Measurements from ENCODE around the gene CYREN. TPM values are rescaled to one million over a fixed set of nuclear protein-coding genes. Genes with fewer than 3 reads are reported as not detected.

CYREN gene
- total RNA-seq, 2 donors from 2014 or later = 33.4 to 44.5 TPM

- no peaks in the 10 kb centered on the region for H3K9me3 Mint-ChIP-seq
- H3K4me3 Mint-ChIP-seq = no peak overlapping the region
- DNase-seq = no peak
- H3K27ac Mint-ChIP-seq = no peak overlapping the region
- peaks cover 4% of the 10 kb centered on the region for H3K4me1 Mint-ChIP-seq (ENCODE audit: low read depth)
- ATAC-seq (replicated peaks in 1 of 2) = no peak
- no peaks in the 10 kb centered on the region for H3K27me3 Mint-ChIP-seq (ENCODE audit: low read depth)
- H3K36me3 Mint-ChIP-seq (ENCODE audit: insufficient read depth in 2 of 2) = peaks cover 0 to 4% of the 10 kb centered on the region in 2 donors
These were observed 22.5 kb upstream of the CYREN start for GRCh38 chr7:135192914-135193536.

DNA sequence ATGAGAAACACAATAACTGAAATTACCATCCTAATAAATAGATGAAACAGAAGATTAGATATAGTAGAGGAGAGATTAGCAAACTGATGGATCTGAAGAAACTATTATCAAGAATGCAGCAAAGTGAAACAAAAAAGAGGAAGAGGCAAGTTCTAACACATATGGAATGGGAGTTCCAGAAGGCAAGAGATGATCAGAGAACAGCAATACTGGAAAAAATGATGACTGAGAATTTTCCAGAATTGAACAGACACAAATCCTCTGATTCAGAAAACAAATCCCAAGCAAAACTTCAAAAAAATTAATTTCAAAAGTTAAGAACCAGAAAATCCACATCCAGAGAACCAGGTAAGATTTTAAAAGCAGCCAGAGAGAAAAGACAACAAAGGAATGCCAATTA is 20.2 kb upstream of the CYREN start:
- no peak for ATAC-seq (replicated peaks in 1 of 2)
- Mint-ChIP-seq H3K9me3 (no peaks in the 10 kb centered on the region), H3K27me3 (ENCODE audit: low read depth) (no peaks in the 10 kb centered on the region), H3K36me3 (ENCODE audit: insufficient read depth in 2 of 2) (peaks cover 0 to 7% of the 10 kb centered on the region in 2 donors), H3K27ac (peak overlapping the region; percentile 61), H3K4me1 (ENCODE audit: low read depth) (peaks cover 14% of the 10 kb centered on the region), H3K4me3 (no peak overlapping the region)
- no peak for DNase-seq

- Mint-ChIP-seq H3K36me3 (ENCODE audit: insufficient read depth in 2 of 2) (peaks cover 0 to 12% of the 10 kb centered on the region in 2 donors), H3K27me3 (ENCODE audit: low read depth) (no peaks in the 10 kb centered on the region), H3K4me1 (ENCODE audit: low read depth) (peaks cover 14% of the 10 kb centered on the region), H3K4me3 (no peak overlapping the region), H3K27ac (no peak overlapping the region), H3K9me3 (no peaks in the 10 kb centered on the region)
- ATAC-seq (replicated peaks in 1 of 2) (no peak), DNase-seq (no peak)
These were observed 19.5 kb upstream of the CYREN start for GRCh38 chr7:135189961-135190360.

- Mint-ChIP-seq H3K4me1 (ENCODE audit: low read depth) (peaks cover 14% of the 10 kb centered on the region), H3K27ac (no peak overlapping the region), H3K36me3 (ENCODE audit: insufficient read depth in 2 of 2) (peaks cover 1 to 16% of the 10 kb centered on the region in 2 donors), H3K27me3 (ENCODE audit: low read depth) (no peaks in the 10 kb centered on the region), H3K9me3 (no peaks in the 10 kb centered on the region), H3K4me3 (no peak overlapping the region)
- DNase-seq (no peak), ATAC-seq (replicated peaks in 1 of 2) (no peak)
These were observed 18.7 kb upstream of the CYREN start for GRCh38 chr7:135189221-135189662.

GRCh38 chr7:135188298-135188984 is 17.9 kb upstream of the CYREN start:
- no peaks in the 10 kb centered on the region for H3K27me3 Mint-ChIP-seq (ENCODE audit: low read depth)
- no peak for ATAC-seq (replicated peaks in 1 of 2)
- no peaks in the 10 kb centered on the region for H3K9me3 Mint-ChIP-seq
- DNase-seq = no peak
- H3K4me1 Mint-ChIP-seq (ENCODE audit: low read depth) = peaks cover 14% of the 10 kb centered on the region
- no peak overlapping the region for H3K27ac Mint-ChIP-seq
- peaks cover 4 to 22% of the 10 kb centered on the region in 2 donors for H3K36me3 Mint-ChIP-seq (ENCODE audit: insufficient read depth in 2 of 2)
- H3K4me3 Mint-ChIP-seq = no peak overlapping the region

- ATAC-seq (replicated peaks in 1 of 2) (peak; percentile 86), DNase-seq (peak; percentile 57)
- H3K27me3 Mint-ChIP-seq (ENCODE audit: low read depth) = no peaks in the 10 kb centered on the region
- peaks cover 0 to 2% of the 10 kb centered on the region in 2 donors for H3K9me3 Mint-ChIP-seq
- H3K36me3 Mint-ChIP-seq (ENCODE audit: insufficient read depth in 2 of 2) = peaks cover 13 to 31% of the 10 kb centered on the region in 2 donors
- peaks cover 14% of the 10 kb centered on the region for H3K4me1 Mint-ChIP-seq (ENCODE audit: low read depth)
- peak overlapping the region; percentile 66 for H3K27ac Mint-ChIP-seq
- H3K4me3 Mint-ChIP-seq = peak overlapping the region; percentile 40 to 47
These were observed 16.3 kb upstream of the CYREN start for GRCh38 chr7:135186841-135187253.

DNA sequence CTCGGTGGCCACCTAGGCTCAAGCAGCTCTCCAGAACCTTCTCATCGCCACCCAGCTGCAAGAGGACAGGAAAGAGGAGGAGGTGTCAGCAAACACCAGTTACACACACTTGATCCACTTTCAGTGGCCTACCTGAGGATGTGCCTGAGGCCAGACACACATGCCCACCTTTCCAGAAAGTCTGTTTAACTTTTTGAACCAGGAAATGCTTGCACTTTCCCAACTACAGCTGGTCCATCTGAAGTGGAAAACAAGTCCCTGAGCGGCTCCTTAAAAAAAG is 15.7 kb upstream of the CYREN start:
- H3K27ac Mint-ChIP-seq = no peak overlapping the region
- peaks cover 18 to 37% of the 10 kb centered on the region in 2 donors for H3K36me3 Mint-ChIP-seq (ENCODE audit: insufficient read depth in 2 of 2)
- no peaks in the 10 kb centered on the region for H3K27me3 Mint-ChIP-seq (ENCODE audit: low read depth)
- ATAC-seq (replicated peaks in 1 of 2) = peak in 1 of 2 donors; percentile 13
- H3K4me3 Mint-ChIP-seq = peak overlapping the region in 1 of 2 donors; percentile 40
- DNase-seq = no peak
- peaks cover 4 to 6% of the 10 kb centered on the region in 2 donors for H3K9me3 Mint-ChIP-seq
- H3K4me1 Mint-ChIP-seq (ENCODE audit: low read depth) = peaks cover 14% of the 10 kb centered on the region

DNA sequence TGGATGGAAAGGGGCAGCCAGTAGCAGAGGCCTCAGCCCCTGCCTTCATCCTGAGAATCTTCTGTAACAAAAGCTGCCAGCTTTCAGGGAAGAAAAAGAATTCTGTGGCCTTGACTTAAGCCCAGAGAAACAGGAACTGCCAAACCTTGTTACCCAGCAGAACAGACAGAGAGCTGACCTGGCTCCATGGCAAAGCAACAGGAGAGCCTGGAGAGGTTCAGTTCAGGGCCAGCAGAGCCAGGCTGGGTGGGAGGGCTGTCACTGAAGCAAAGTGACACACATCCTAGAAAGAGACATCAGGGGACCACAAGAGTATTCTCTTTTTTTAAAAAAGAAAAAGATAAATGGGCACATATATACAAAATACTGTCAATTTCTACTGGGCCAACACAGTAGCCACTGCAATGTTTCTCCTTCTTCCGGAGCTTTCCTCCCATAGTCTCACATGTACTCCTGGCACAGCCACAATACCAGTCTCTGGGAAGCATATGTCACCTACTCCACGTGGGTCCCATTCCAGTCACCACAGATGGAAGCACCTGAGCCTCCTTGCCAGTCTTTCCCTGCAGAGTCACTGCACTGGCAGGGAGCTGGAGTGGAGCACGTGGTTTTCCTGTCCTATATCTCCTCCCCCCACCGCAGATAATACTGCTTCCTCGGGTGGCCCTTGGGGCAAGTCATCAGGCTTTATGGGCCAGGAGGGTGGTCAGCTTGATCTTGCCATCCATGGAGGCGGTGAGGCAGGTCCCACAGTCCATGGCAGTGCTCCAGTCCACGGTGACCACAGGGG is 15.2 kb upstream of the CYREN start:
- ATAC-seq (replicated peaks in 1 of 2) (no peak), DNase-seq (no peak)
- Mint-ChIP-seq H3K36me3 (ENCODE audit: insufficient read depth in 2 of 2) (peaks cover 18 to 39% of the 10 kb centered on the region in 2 donors), H3K4me1 (ENCODE audit: low read depth) (peaks cover 14% of the 10 kb centered on the region), H3K27ac (peak overlapping the region; percentile 20), H3K27me3 (ENCODE audit: low read depth) (no peaks in the 10 kb centered on the region), H3K9me3 (peaks cover 6% of the 10 kb centered on the region in 2 donors), H3K4me3 (no peak overlapping the region)

DNA sequence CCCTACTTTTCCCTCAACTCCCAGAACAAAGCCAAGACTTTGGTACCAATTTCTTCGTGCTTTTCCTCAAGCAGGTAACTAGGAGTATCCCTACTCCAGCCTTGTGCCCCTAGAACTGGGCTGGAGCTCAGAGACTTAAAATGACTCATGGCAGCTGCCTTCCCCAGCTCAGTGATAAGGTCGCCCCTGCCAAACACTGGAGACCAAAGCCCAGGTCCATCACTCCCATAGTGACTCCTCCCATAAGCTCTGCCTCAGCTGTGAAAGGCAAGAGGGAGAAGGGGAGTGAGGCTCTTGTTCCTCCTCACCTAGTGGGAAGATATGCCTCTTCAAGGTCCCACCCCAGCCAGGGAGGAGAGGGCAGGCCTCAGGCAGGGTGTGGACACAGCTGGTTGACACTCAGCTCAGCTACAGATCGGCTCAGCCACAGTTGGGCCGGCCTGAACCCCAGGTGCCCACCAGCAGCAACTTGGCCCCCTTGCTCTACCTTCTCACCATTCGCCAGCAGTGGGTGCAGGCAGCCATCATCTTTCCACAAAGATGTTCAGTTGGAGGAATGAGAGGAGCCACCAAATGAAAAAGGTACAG is 13.8 kb upstream of the CYREN start:
- Mint-ChIP-seq H3K27ac (no peak overlapping the region), H3K27me3 (ENCODE audit: low read depth) (no peaks in the 10 kb centered on the region), H3K4me3 (no peak overlapping the region), H3K4me1 (ENCODE audit: low read depth) (peaks cover 19% of the 10 kb centered on the region), H3K36me3 (ENCODE audit: insufficient read depth in 2 of 2) (peaks cover 23 to 46% of the 10 kb centered on the region in 2 donors), H3K9me3 (peaks cover 9 to 10% of the 10 kb centered on the region in 2 donors)
- ATAC-seq (replicated peaks in 1 of 2) (no peak), DNase-seq (no peak)

DNA sequence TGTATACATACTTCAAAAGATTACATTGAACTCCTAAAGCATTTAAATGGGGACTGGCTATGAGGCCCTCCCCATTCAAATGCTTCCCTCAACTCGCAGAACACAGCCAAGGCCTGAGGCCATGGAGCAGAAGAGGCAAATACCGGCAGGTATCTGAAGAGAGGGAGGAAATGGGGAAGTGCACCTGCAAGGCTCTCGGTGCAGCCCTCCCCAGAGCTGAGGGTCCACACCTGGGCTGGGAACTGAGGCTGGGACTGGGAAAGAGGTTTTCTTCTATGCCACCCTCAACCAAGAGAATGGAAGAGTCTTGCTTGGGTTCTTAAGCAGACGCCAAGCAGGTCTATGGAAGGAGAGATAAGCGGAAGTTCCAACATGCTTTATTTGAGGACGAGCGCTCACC is 13.0 kb upstream of the CYREN start:
- Mint-ChIP-seq H3K4me3 (no peak overlapping the region), H3K27me3 (ENCODE audit: low read depth) (no peaks in the 10 kb centered on the region), H3K36me3 (ENCODE audit: insufficient read depth in 2 of 2) (peaks cover 29 to 50% of the 10 kb centered on the region in 2 donors), H3K4me1 (ENCODE audit: low read depth) (peaks cover 19% of the 10 kb centered on the region), H3K27ac (no peak overlapping the region), H3K9me3 (peaks cover 12 to 13% of the 10 kb centered on the region in 2 donors)
- ATAC-seq (replicated peaks in 1 of 2) = no peak
- no peak for DNase-seq

GRCh38 chr7:135181929-135182678 is 11.6 kb upstream of the CYREN start:
- Mint-ChIP-seq H3K36me3 (ENCODE audit: insufficient read depth in 2 of 2) (peaks cover 29 to 51% of the 10 kb centered on the region in 2 donors), H3K4me3 (no peak overlapping the region), H3K9me3 (peaks cover 12 to 13% of the 10 kb centered on the region in 2 donors), H3K27ac (no peak overlapping the region), H3K27me3 (ENCODE audit: low read depth) (no peaks in the 10 kb centered on the region), H3K4me1 (ENCODE audit: low read depth) (peaks cover 13% of the 10 kb centered on the region)
- DNase-seq = no peak
- no peak for ATAC-seq (replicated peaks in 1 of 2)

- peaks cover 29 to 49% of the 10 kb centered on the region in 2 donors for H3K36me3 Mint-ChIP-seq (ENCODE audit: insufficient read depth in 2 of 2)
- H3K27ac Mint-ChIP-seq = no peak overlapping the region
- H3K9me3 Mint-ChIP-seq = peaks cover 12 to 13% of the 10 kb centered on the region in 2 donors
- DNase-seq (no peak), ATAC-seq (replicated peaks in 1 of 2) (no peak)
- H3K4me1 Mint-ChIP-seq (ENCODE audit: low read depth) = peaks cover 6% of the 10 kb centered on the region
- no peaks in the 10 kb centered on the region for H3K27me3 Mint-ChIP-seq (ENCODE audit: low read depth)
- H3K4me3 Mint-ChIP-seq = no peak overlapping the region
These were observed 10.9 kb upstream of the CYREN start for GRCh38 chr7:135181261-135181928.

All from activated T-cell treated with anti-CD3 and anti-CD28 coated beads, Interleukin-2, amount 50 U/mL, for 72 hours (primary cell).